ENCODE results near the gene ZBTB43.

GRCh38 chr9:126876531-126876930, 71.7 kb downstream of the ZBTB43 start:
- no peak for TF ChIP-seq POLR2A (IDR thresholded peaks at IDR 0.05)
- no peak for TF ChIP-seq CTCF (IDR thresholded peaks at IDR 0.05)
- no peak for TF ChIP-seq EP300 (IDR thresholded peaks at IDR 0.05)
- no peak for TF ChIP-seq POLR2AphosphoS5 (IDR thresholded peaks at IDR 0.05)
